Spleen (tissue), 3 donors: ENCODE results near the gene KLKB1.

Experiments used
- POLR2A ChIP-seq, 3 donors: fragments of 450-650 bp; IDR thresholded peaks; one replicate each; pipeline ENCODE4 v1.5.1; 2017; ENCODE audit warnings: antibody characterized with exemption in 3 of 3, mild to moderate bottlenecking in 1 of 3
- POLR2AphosphoS5 ChIP-seq, 3 donors: sonication (generic); formaldehyde crosslinking; IDR thresholded peaks; one replicate each; pipeline ENCODE4 v1.5.1; 2017; ENCODE audit warnings: antibody characterized with exemption in 3 of 3

DNA sequence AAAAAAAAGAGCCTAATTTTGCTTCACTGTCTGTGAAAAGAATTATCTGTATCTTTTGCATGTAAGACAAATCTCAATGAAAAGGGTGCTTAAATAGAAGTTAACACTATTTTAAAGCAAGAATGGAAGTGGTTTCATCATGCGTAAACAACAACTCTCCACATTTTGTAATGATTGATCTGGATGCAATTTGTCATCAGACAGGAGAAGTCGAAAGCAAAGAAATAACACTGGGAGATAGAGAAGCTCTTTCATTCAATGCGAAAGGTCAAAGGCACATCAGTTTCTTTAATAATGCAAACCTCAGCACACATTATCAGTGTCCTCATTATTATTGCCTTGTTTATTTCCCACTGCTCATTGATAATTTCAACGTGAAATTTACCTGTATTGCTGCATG is 8.8 kb downstream of the KLKB1 start:
- TF ChIP-seq POLR2A (IDR thresholded peaks at IDR 0.05) (no peak), POLR2AphosphoS5 (IDR thresholded peaks at IDR 0.05) (no peak)
